Activated CD8-positive, alpha-beta memory T cell treated with anti-CD3 and anti-CD28 coated beads for 36 hours (primary cell): ENCODE measurements around the gene MTG2. TPM values are rescaled to one million over a fixed set of nuclear protein-coding genes. Genes with fewer than 3 reads are reported as not detected.

Experiments
- CTCF ChIA-PET: fragments of 350-600 bp; sonication (Branson Sonifier 250); formaldehyde crosslinking; loops from one replicate; lab custom pipeline; 2021; ENCODE audit warnings: antibody characterized with exemption; lab: Charles Lee
- POLR2A ChIA-PET: fragments of 350-600 bp; sonication (Branson Sonifier 250); formaldehyde crosslinking; loops from one replicate; lab custom pipeline; 2021; ENCODE audit warnings: antibody characterized with exemption; lab: Charles Lee
- total RNA-seq, 2 experiments: library from RNA; stranded (reverse); gene quantifications; one replicate each; pipeline ENCODE4 v1.2.3, GENCODE V29; 2021

MTG2 gene
- total RNA-seq, 2 experiments from 2014 or later, result 45.0 to 45.8 TPM

GRCh38 chr20:62174021-62174804, 8.6 kb upstream of the MTG2 start:
- ChIA-PET POLR2A (no interaction called here), CTCF (no interaction called here)

DNA sequence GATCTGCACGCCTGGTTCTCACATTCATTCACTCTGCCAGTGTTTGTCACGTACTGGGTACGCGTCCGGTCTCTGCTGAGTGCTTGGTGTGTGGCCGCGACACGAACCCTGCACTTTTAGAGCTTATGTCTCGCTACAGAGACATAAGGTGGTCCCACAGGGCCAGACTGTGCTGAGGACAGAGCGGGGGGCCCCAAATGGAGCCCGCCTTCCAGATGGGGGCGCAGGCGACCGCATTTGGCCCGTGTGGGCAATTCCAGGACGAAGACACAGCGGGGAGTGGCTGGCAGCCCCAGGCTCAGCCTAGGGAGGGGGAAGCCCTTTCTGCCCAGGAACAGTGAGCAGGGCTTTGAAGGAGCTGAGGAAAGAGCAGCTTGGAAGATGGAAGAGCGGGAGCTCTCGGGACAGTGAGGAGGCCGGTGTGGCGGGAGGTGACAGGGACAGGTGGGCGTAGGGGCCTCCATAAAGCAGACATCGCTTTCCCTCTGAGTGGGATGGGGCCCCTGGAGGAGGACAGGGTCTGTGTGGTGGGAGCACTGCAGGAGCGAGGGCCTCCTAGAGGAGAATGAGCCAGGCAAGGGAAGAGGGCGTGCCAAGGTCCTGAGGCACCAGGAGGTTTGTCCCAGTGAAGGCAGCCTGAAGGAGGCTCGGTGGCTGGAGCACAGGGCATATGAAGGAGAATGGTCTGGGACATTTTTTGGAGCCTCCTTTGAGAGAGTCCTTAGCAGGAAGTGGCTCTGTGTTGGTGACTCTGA, 7.8 kb upstream of the MTG2 start:
- POLR2A ChIA-PET, result no interaction called here
- CTCF ChIA-PET, result no interaction called here

DNA sequence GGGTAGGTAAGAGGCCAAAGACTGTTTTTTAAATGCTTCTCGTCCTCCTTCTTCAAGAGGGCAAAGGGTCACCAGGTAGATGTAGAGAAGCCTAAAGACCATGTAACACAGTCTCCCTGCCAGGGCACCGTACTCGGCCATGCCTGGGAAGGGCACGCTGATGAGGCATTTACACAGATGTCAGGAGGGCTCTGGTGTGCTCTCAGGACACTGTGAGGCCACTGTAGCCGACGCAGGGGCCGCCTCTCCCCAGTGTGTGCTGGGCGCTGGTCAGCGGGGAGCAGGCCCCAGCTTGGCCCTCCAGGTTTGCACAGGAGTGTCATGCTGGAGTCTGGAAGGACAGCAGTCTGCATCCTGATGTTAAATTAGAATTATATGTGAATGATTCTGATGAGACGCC, 7.1 kb upstream of the MTG2 start:
- CTCF ChIA-PET, result no interaction called here

GRCh38 chr20:62176866-62177265, 6.0 kb upstream of the MTG2 start:
- POLR2A ChIA-PET, result interaction anchor here (0.5 kb wide), 1 partner anchor 125 kb away, joined by 3 read pairs; no protein-coding TSS in a partner anchor
- CTCF ChIA-PET, result no interaction called here

More for the DNA sequence above, 7.1 kb upstream of the MTG2 start:
- POLR2A ChIA-PET, result no interaction called here

DNA sequence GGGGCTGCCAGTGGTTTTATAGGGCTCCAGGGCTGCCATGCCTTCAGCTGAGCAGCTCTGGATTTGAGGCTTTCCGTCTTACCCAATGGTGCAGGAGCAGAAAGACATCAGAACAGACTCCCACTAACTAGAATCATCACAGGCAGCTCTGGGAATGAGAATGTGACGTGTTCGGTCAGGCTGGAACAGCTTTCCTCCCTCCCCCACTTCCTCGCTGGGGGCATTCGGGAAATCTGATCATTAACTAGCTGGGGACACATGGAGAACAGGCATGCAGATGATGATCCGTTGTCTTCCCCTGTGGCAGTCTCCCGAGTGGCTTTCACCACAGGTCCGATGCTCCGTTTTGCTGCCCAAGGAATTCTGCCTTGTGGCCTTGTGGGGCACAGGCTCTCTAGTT, 5.5 kb upstream of the MTG2 start:
- POLR2A ChIA-PET, result interaction anchor here (0.5 kb wide), 1 partner anchor 125 kb away, joined by 3 read pairs; no protein-coding TSS in a partner anchor
- CTCF ChIA-PET, result interaction anchor here (0.7 kb wide), 1 partner anchor 31 kb away, joined by 4 read pairs; no protein-coding TSS in a partner anchor

- ChIA-PET POLR2A (interaction anchor here (0.6 kb wide), 1 partner anchor 57 kb away, joined by 3 read pairs; no protein-coding TSS in a partner anchor), CTCF (no interaction called here)
Observed at GRCh38 chr20:62178316-62179161, 4.3 kb upstream of the MTG2 start.

GRCh38 chr20:62179162-62179504, 3.7 kb upstream of the MTG2 start:
- POLR2A ChIA-PET, result no interaction called here
- CTCF ChIA-PET, result no interaction called here

- ChIA-PET POLR2A (no interaction called here), CTCF (interaction anchor here (0.6 kb wide), 1 partner anchor 70 kb away, joined by 4 read pairs; no protein-coding TSS in a partner anchor)
Observed at GRCh38 chr20:62181808-62182207, 1.0 kb upstream of the MTG2 start.

- POLR2A ChIA-PET, result no interaction called here
- CTCF ChIA-PET, result no interaction called here
Observed at GRCh38 chr20:62183426-62184142, 756 bp downstream of the MTG2 start.

DNA sequence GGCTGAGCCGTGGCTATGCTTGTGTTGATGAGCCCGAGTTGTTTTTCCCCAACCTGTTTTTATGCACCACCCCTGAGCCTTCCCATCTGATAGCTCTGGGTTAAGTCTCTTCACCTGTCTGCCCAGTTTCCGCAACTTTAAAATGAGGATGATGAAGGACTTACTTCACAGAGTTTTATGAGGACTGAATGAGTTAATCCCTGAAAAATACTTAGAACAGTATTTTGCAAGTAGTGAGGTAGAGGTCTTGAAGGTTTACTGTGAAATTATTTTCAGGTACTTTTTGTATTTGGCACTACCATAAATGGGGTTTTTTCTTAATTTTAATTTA, 3.2 kb downstream of the MTG2 start:
- CTCF ChIA-PET, result no interaction called here
- POLR2A ChIA-PET, result no interaction called here

DNA sequence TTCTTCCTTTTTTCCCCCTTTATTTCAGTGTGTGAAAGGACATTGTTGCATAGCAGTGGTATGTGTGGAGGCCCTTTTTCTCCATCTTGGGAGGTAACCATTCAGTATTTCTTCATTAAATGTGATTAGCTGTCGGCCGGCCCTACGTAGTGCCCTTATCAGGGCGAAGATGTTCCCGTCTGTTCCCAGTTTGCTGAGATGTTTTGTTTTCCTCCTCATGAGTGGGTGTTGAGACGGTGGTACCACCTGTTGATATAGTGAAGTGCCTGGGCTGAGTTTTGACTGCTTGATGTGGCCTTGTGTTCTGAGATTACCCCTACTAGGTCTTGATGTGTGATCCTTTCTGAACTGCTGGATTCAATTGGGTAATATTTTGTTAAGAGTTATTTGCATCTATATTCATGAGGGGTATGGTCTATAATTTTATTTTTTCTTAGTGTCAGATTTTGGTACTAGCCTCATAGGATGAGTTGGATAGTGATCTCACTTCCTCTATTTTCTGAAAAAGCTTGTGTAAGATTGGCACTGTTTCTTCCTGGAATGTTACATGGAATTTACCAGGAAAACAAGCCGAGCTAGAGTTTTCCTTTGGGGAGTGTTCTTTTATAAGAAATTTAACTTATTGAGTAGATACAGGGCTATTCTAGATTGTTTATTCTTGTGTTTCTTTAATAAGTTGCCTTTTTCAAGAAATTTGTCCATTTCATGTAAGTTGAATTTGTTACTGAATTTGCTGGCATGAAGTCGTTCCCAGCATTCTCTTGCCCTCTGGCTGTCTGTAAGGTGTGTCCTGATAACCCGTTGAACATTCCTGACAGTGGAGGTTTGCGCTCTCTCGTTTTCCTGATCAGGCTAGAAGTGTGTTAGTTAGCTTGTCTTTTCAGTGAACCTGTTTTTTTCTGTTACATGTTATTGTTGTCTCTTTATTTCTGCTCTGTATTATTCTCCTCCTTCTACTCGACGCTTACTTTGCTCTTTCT, 4.3 kb downstream of the MTG2 start:
- ChIA-PET CTCF (no interaction called here), POLR2A (no interaction called here)

DNA sequence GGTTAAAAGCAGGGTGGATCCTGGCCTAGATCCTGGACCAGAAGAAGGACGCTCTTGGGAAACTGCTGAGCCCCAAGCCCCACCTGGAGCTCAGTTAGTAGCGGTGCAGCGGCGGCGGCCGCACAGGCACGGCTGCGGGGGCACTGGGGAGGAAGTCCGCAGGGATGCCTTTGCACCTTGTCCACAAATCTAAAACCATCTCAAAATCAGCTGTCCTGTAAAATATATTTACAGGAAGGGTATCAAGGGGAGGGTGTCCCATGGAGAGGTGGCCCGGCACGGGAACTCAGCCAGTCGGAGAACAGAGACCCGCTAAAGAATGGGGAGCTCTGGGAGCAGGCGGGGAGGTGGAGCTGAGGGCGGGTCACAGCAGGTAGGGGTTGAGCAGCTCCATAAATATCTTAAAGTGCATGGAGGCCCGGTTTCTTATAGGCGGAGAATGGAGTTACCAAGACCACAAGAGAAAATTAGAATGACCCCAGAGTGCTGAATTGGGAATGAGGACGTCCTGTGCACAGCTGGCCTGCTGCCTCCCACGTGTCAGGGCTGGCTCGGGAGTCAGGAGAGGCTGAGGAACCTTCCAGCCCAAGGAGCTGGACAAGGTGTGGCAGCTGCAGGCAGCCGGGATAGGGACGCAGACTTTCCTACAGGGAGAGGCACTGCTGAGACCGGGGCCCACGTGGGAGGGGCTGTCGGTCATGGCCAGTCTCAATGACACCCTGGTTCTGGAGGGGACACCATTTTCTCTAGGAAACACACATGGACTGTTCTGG, 8.0 kb downstream of the MTG2 start:
- CTCF ChIA-PET, result no interaction called here
- POLR2A ChIA-PET, result no interaction called here

- POLR2A ChIA-PET, result interaction anchor here (0.5 kb wide), 1 partner anchor 110 kb away, joined by 3 read pairs; no protein-coding TSS in a partner anchor
- CTCF ChIA-PET, result no interaction called here
Observed at GRCh38 chr20:62191781-62192559, 9.1 kb downstream of the MTG2 start.

DNA sequence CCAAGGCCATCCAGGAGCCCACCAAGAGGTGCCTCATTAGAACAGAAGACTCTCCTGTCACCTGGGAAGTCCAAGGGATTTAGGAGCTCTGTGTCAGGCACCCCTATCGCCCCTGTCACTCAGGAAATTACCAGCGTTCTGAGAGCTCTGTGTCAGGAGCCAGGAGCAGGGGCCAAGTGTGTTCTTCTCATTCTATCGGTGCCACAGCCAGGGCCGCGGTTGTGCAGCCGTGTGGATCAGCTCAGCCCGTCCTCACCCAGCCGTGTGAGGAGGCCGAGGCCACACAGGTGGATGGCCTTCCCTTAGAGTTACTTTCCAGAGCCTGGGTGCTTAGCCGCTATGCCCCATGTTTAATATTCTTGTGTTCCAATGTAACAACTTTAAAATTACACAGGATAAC, 9.8 kb downstream of the MTG2 start:
- POLR2A ChIA-PET, result no interaction called here

GRCh38 chr20:62193079-62194025, 10.5 kb downstream of the MTG2 start:
- POLR2A ChIA-PET, result no interaction called here

More for the DNA sequence above, 9.8 kb downstream of the MTG2 start:
- CTCF ChIA-PET, result no interaction called here

DNA sequence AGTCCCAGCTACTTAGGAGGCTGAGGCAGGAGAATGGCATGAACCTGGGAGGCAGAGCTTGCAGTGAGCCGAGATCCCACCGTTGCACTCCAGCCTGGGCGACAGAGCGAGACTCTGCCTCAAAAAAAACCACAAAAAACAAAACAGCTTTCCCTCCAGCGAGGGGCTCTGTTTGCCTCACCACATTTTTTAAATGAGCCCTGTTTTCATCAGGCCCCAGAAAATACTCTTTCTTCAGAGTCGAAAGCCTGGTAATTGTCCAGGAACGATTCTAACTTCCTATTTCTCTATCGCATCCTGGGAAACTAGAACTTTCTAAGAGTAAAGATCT, 12.2 kb downstream of the MTG2 start:
- POLR2A ChIA-PET, result no interaction called here
- CTCF ChIA-PET, result interaction anchor here (1.6 kb wide), 1 partner anchor 10 kb away, joined by 4 read pairs; no protein-coding TSS in a partner anchor

More at GRCh38 chr20:62193079-62194025, 10.5 kb downstream of the MTG2 start:
- CTCF ChIA-PET, result no interaction called here
